Measurements from ENCODE around the gene EBF3. TPM values are rescaled to one million over a fixed set of nuclear protein-coding genes. Genes with fewer than 3 reads are reported as not detected.

EBF3 gene
- total and polyA plus RNA-seq, 11 donors, result 3.6 to 8.8 (median 5.4) TPM

GRCh38 chr10:130010653-130011052 lies 46.6 kb upstream of the EBF3 start:
- H3K4me3 ChIP-seq, result no peak overlapping the region
- H3K27ac ChIP-seq, result no peak overlapping the region
- DNase-seq (no peak), ATAC-seq (no peak)
- intact Hi-C loops (cut with DNase I), result no loop called here
- H3K27me3 ChIP-seq, result peaks cover 0 to 27% (median 3%) of the 10 kb centered on the region in 9 donors
- no peaks in the 10 kb centered on the region for H3K4me1 ChIP-seq
- TF ChIP-seq CTCF (IDR thresholded peaks at IDR 0.05), result no peak
- no peak for TF ChIP-seq POLR2A (IDR thresholded peaks at IDR 0.05)
- no peaks in the 10 kb centered on the region for H3K36me3 ChIP-seq
- WGBS, 4 donors, result 70 to 74% (median 71%) methylated on average over 6 of the region's 6 CpGs
- peaks cover 0 to under 1% (median 0%) of the 10 kb centered on the region in 12 donors for H3K9me3 ChIP-seq

GRCh38 chr10:130009228-130009627 lies 45.2 kb upstream of the EBF3 start:
- WGBS, 4 donors, result 83 to 93% (median 90%) methylated on average over 9 of the region's 9 CpGs
- Histone ChIP-seq H3K36me3 (no peaks in the 10 kb centered on the region), H3K27ac (no peak overlapping the region), H3K4me3 (no peak overlapping the region), H3K27me3 (peaks cover 0 to 41% (median 3%) of the 10 kb centered on the region in 9 donors), H3K9me3 (peaks cover 0 to 15% (median 0%) of the 10 kb centered on the region in 12 donors), H3K4me1 (no peaks in the 10 kb centered on the region)
- TF ChIP-seq CTCF (IDR thresholded peaks at IDR 0.05) (no peak), POLR2A (IDR thresholded peaks at IDR 0.05) (no peak)
- intact Hi-C loops (cut with DNase I), result no loop called here
- no peak for ATAC-seq
- DNase-seq, result no peak

- Histone ChIP-seq H3K4me3 (no peak overlapping the region), H3K9me3 (peaks cover 0 to 16% (median 0%) of the 10 kb centered on the region in 12 donors), H3K27ac (no peak overlapping the region), H3K4me1 (no peaks in the 10 kb centered on the region), H3K36me3 (no peaks in the 10 kb centered on the region), H3K27me3 (peaks cover 0 to 34% (median 6%) of the 10 kb centered on the region in 9 donors)
- intact Hi-C loops (cut with DNase I), result no loop called here
- TF ChIP-seq POLR2A (IDR thresholded peaks at IDR 0.05) (no peak), CTCF (IDR thresholded peaks at IDR 0.05) (no peak)
- 63 to 68% (median 65%) methylated on average over 8 of the region's 8 CpGs for WGBS, 4 donors
- DNase-seq (no peak), ATAC-seq (no peak)
Observed at GRCh38 chr10:130003787-130004613, 39.9 kb upstream of the EBF3 start.

- ATAC-seq (no peak), DNase-seq (no peak)
- Histone ChIP-seq H3K4me3 (no peak overlapping the region), H3K27ac (no peak overlapping the region), H3K9me3 (peaks cover 0 to 16% (median 0%) of the 10 kb centered on the region in 12 donors), H3K27me3 (peaks cover 0 to 34% (median 6%) of the 10 kb centered on the region in 9 donors), H3K4me1 (no peaks in the 10 kb centered on the region), H3K36me3 (no peaks in the 10 kb centered on the region)
- WGBS, 4 donors, result 77 to 94% (median 84%) methylated on average over 8 to 9 of the region's 9 CpGs
- intact Hi-C loops (cut with DNase I), result no loop called here
- no peak for TF ChIP-seq CTCF (IDR thresholded peaks at IDR 0.05)
- TF ChIP-seq POLR2A (IDR thresholded peaks at IDR 0.05), result no peak
Observed at GRCh38 chr10:130003166-130003565, 39.1 kb upstream of the EBF3 start.
